HCT116 (cell line): ENCODE data around the gene ADGRB3.

Source experiments
- CTCF ChIP-seq, 3 experiments: fragments of 200-600 bp in 1 of 3; sonication (generic) in 1 of 3; IDR thresholded peaks in 2 of 3; conservative IDR thresholded peaks in 1 of 3; 2 replicates each; pipeline ENCODE4 v1.5.1; 2012 to 2017; ENCODE audit warnings: low read depth in 2 of 3, low read length in 2 of 3, antibody characterized with exemption in 1 of 3, borderline replicate concordance in 1 of 3, control low read depth in 1 of 3, mild to moderate bottlenecking in 1 of 3, mixed read lengths in 1 of 3, mixed run types in 1 of 3, moderate library complexity in 1 of 3; ENCODE audit not compliant: insufficient read depth in 1 of 3
- FOSL1 ChIP-seq: IDR thresholded peaks from 2 replicates; pipeline ENCODE4 v1.6.1; 2012; ENCODE audit warnings: low read depth
- POLR2A ChIP-seq: IDR thresholded peaks from 2 replicates; pipeline ENCODE4 v1.7.0; 2011; ENCODE audit warnings: borderline replicate concordance; ENCODE audit not compliant: insufficient read depth, insufficient read length; ENCODE audit errors: extremely low read depth
- SIN3A ChIP-seq: IDR thresholded peaks from 2 replicates; pipeline ENCODE4 v1.6.1; 2012; ENCODE audit warnings: low read depth
- TCF7L2 ChIP-seq: IDR thresholded peaks from 2 replicates; pipeline ENCODE4 v1.7.0; 2011; ENCODE audit warnings: borderline replicate concordance, inconsistent platforms; ENCODE audit not compliant: insufficient read depth, insufficient read length; ENCODE audit errors: extremely low read depth
- YY1 ChIP-seq: IDR thresholded peaks from 2 replicates; pipeline ENCODE4 v1.6.1; 2011; ENCODE audit warnings: low read length, low read depth, moderate library complexity, mild to moderate bottlenecking; ENCODE audit not compliant: insufficient replicate concordance; ENCODE audit errors: extremely low read depth
- ZBTB33 ChIP-seq: IDR thresholded peaks from 2 replicates; pipeline ENCODE4 v1.6.1; 2011; ENCODE audit warnings: mild to moderate bottlenecking, low read length, moderate library complexity; ENCODE audit not compliant: insufficient replicate concordance; ENCODE audit errors: extremely low read depth
- TF ChIP-seq, protein P1 (sequence below): IDR thresholded peaks from 2 replicates; pipeline ENCODE4 v1.6.1; 2012; ENCODE audit warnings: low read depth

DNA sequence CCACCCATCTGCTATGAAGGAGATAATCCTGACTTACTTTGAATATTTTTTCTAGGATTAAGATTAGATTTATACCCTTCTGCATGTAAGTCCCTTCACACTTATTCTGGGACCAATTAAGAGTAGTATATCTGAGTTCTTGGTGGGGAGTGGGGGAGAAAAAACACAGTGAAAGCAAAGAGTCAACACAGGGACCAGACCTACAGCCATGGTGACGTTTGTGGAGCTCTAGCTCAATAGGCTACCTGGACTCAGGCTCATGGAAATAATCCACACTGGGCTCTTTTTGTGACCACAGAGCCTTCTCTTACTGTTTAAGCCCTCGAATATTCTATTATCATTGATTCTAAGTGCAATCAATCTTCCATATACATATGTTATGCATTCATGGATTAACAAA, 670.4 kb downstream of the ADGRB3 start:
- TF ChIP-seq CTCF (IDR thresholded peaks at IDR 0.05 in 2 of 3, conservative IDR thresholded peaks at IDR 0.05 in 1 of 3; ENCODE audit: borderline replicate concordance in 1 of 3, insufficient read depth in 1 of 3, low read depth in 2 of 3, low read length in 2 of 3) = no peak
- TF ChIP-seq YY1 = no peak
- no peak for TF ChIP-seq SIN3A
- TF ChIP-seq POLR2A = no peak
- TF ChIP-seq TCF7L2 = no peak
- TF ChIP-seq, protein P1, sequence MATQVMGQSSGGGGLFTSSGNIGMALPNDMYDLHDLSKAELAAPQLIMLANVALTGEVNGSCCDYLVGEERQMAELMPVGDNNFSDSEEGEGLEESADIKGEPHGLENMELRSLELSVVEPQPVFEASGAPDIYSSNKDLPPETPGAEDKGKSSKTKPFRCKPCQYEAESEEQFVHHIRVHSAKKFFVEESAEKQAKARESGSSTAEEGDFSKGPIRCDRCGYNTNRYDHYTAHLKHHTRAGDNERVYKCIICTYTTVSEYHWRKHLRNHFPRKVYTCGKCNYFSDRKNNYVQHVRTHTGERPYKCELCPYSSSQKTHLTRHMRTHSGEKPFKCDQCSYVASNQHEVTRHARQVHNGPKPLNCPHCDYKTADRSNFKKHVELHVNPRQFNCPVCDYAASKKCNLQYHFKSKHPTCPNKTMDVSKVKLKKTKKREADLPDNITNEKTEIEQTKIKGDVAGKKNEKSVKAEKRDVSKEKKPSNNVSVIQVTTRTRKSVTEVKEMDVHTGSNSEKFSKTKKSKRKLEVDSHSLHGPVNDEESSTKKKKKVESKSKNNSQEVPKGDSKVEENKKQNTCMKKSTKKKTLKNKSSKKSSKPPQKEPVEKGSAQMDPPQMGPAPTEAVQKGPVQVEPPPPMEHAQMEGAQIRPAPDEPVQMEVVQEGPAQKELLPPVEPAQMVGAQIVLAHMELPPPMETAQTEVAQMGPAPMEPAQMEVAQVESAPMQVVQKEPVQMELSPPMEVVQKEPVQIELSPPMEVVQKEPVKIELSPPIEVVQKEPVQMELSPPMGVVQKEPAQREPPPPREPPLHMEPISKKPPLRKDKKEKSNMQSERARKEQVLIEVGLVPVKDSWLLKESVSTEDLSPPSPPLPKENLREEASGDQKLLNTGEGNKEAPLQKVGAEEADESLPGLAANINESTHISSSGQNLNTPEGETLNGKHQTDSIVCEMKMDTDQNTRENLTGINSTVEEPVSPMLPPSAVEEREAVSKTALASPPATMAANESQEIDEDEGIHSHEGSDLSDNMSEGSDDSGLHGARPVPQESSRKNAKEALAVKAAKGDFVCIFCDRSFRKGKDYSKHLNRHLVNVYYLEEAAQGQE = no peak
- no peak for TF ChIP-seq FOSL1
- no peak for TF ChIP-seq ZBTB33
